ENCODE data around the gene CLIC1. TPM values are rescaled to one million over a fixed set of nuclear protein-coding genes. Genes with fewer than 3 reads are reported as not detected.

Gene CLIC1
- total RNA-seq, 1 donor from 2014 or later = 286 TPM

DNA sequence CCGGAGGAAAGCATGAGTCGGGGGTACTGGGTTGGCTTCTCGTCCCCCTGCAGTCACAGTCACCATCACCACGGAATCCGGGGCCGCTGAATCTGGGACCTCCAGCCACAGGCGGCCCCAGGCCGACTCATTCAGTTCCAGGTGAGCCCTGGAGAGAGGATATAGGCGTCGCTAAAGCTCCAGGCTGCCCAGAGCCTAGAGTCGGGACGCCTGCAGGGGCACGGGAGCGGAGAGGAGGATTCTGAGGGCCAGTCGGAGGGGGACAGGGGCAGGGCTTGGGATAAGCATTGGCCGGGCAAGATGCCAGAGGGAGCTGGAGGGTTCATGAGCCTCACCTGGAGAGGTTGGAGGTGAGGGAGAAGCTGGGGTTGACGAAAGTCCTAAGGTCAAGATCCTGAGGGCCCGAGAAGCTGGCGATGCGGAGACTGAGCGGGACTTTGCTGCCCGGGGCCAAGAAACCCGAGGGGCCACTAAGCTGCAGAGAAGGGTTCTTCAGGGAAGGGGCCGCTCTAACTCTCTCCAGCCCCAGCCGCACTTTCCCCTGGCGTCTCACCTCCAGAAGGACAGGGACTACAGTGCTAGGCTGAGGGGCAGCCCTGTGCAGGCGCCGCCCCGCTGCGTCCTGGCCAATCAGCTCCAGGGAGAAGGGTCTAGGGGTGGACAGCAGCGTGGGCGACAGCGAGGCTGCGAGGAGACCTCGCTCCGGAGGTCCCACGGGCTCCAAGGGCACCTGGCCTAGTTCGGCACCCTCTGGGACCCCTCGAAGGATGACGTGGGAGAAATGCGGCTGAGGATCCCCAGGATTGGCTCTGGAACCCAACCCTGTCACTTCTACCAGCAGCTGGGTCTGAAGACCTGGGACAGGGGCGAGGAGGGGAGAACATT, 29.8 kb upstream of the CLIC1 start:
- intact Hi-C loops (cut with DNase I) = no loop called here
- Histone ChIP-seq H3K27me3 (no peaks in the 10 kb centered on the region), H3K9me3 (no peaks in the 10 kb centered on the region), H3K27ac (no peak overlapping the region), H3K4me1 (peaks cover 6% of the 10 kb centered on the region), H3K36me3 (no peaks in the 10 kb centered on the region), H3K4me3 (peak overlapping the region; percentile 14)
- no peak for DNase-seq
- ATAC-seq = no peak
- TF ChIP-seq, protein P1, sequence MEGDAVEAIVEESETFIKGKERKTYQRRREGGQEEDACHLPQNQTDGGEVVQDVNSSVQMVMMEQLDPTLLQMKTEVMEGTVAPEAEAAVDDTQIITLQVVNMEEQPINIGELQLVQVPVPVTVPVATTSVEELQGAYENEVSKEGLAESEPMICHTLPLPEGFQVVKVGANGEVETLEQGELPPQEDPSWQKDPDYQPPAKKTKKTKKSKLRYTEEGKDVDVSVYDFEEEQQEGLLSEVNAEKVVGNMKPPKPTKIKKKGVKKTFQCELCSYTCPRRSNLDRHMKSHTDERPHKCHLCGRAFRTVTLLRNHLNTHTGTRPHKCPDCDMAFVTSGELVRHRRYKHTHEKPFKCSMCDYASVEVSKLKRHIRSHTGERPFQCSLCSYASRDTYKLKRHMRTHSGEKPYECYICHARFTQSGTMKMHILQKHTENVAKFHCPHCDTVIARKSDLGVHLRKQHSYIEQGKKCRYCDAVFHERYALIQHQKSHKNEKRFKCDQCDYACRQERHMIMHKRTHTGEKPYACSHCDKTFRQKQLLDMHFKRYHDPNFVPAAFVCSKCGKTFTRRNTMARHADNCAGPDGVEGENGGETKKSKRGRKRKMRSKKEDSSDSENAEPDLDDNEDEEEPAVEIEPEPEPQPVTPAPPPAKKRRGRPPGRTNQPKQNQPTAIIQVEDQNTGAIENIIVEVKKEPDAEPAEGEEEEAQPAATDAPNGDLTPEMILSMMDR (IDR thresholded peaks at IDR 0.05) = no peak

DNA sequence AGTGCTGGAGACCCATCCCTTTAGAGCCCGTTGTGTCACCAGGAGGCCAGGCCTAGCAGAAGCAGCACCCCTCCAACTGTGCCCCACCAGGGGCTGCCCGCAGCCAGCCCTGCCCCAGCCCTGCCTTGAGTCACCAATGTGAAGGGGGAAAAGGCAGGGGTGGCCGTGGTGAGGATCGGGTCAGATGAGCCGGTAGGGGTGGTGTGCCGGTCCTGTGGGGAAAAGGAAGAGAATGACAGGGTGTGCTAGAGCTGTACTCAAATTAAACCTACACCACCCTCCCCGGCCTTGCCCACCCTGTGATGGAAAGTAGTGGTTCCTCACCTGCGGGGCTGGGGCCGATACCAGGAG, 29.2 kb upstream of the CLIC1 start:
- intact Hi-C loops (cut with DNase I) = no loop called here
- H3K27ac ChIP-seq = no peak overlapping the region
- ATAC-seq = no peak
- H3K9me3 ChIP-seq = no peaks in the 10 kb centered on the region
- DNase-seq = no peak
- no peaks in the 10 kb centered on the region for H3K36me3 ChIP-seq
- TF ChIP-seq, protein P1 (IDR thresholded peaks at IDR 0.05) = no peak
- H3K4me1 ChIP-seq = peaks cover 6% of the 10 kb centered on the region
- no peak overlapping the region for H3K4me3 ChIP-seq
- no peaks in the 10 kb centered on the region for H3K27me3 ChIP-seq

DNA sequence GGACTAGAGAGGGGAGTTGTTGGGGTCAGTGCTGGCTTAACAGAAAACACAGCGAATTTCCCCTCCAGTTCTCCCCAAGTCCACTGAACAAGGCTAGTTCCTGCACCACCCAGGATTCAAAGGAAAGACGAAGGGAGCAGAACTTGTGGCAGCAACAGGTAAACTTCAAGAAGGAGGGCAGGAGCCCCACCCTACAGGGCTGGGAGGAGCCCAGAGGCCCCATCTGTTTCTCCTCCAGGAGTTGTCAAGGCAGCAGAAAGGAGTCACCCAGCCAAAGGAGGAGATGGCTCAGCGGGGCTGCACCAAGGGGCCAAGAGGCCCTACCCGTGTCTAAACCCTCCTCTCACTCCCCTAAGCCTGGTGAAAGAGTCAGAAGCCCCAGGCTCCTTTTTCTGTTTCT, 27.9 kb upstream of the CLIC1 start:
- DNase-seq = no peak
- intact Hi-C loops (cut with DNase I) = no loop called here

DNA sequence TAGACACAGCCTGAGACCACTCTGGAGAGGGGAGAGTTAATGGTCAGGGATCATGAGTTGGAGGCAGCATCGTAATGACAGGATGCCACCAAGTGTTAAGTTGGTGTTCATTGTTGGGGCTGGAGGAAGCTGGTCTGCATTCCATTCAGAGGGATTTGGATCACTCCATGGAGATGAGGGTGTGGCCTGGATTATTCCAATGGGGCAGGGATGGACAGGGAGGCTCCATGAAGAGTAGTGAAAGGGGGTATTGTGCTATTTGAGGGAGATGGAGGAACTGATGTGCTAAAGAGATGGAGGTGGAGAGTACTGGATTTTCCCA, 27.2 kb upstream of the CLIC1 start:
- TF ChIP-seq, protein P1 (IDR thresholded peaks at IDR 0.05) = no peak
- ATAC-seq = peak; percentile 31
- H3K27me3 ChIP-seq = no peaks in the 10 kb centered on the region
- intact Hi-C loops (cut with DNase I) = no loop called here
- no peaks in the 10 kb centered on the region for H3K36me3 ChIP-seq
- DNase-seq = no peak
- no peak overlapping the region for H3K4me3 ChIP-seq
- no peaks in the 10 kb centered on the region for H3K9me3 ChIP-seq
- H3K4me1 ChIP-seq = no peaks in the 10 kb centered on the region
- H3K27ac ChIP-seq = no peak overlapping the region

More for the DNA sequence above, 27.9 kb upstream of the CLIC1 start:
- no peak overlapping the region for H3K27ac ChIP-seq
- H3K4me3 ChIP-seq = no peak overlapping the region
- no peak for ATAC-seq
- H3K4me1 ChIP-seq = peaks cover 4% of the 10 kb centered on the region
- TF ChIP-seq, protein P1 (IDR thresholded peaks at IDR 0.05) = no peak
- no peaks in the 10 kb centered on the region for H3K36me3 ChIP-seq
- no peaks in the 10 kb centered on the region for H3K27me3 ChIP-seq
- no peaks in the 10 kb centered on the region for H3K9me3 ChIP-seq

DNA sequence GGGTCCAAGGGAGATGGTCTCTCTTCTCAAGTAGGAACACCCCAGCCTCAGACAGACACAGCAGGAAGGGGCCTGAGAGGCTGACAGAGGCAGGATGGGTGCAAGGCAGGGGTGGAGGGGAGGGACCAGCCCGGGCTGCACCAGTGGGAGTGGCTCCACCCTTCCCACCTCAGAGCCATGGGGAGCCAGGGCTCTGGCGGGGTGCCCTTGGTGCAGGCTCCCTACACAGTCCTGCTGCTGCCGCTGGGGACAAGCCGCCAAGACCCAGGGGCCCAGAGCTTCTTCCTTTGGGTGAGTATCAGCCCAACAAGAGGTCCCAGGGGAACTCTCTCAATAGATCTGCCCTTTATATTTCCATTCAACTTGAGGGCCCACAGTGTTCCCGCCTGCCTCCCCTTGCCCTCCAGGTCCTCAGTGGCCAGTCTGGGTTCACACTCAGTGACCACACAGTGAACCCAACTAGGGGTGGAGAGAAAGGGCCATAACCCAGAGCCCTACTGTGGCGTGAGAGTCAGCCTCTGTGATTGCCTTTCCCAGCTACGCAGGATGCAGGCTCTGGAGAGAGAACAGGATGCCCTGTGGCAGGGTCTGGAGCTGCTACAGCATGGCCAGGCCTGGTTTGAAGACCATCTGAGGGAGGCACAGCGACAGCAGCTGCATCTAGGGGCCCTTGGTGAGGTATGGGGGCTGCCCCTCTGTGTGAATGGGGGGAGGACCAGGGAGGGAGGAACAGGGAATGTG, 26.7 kb upstream of the CLIC1 start:
- intact Hi-C loops (cut with DNase I) = no loop called here
- Histone ChIP-seq H3K4me3 (no peak overlapping the region), H3K9me3 (no peaks in the 10 kb centered on the region), H3K27ac (no peak overlapping the region), H3K4me1 (no peaks in the 10 kb centered on the region), H3K36me3 (no peaks in the 10 kb centered on the region), H3K27me3 (no peaks in the 10 kb centered on the region)
- no peak for ATAC-seq
- TF ChIP-seq, protein P1 (IDR thresholded peaks at IDR 0.05) = no peak
- DNase-seq = no peak
